Measurements from ENCODE around the gene MIPEP. TPM values are rescaled to one million over a fixed set of nuclear protein-coding genes. Genes with fewer than 3 reads are reported as not detected.

MIPEP gene
- total RNA-seq, 3 donors from 2014 or later = 17.3 to 27.0 (median 24.6) TPM

GRCh38 chr13:23808803-23809202 lies 80.4 kb downstream of the MIPEP start:
- no peak for TF ChIP-seq CTCF (IDR thresholded peaks at IDR 0.05)
- no peak for ATAC-seq

GRCh38 chr13:23806874-23807526 lies 82.2 kb downstream of the MIPEP start:
- DNase-seq (no peak), ATAC-seq (no peak)
- Histone ChIP-seq H3K9me3 (no peaks in the 10 kb centered on the region), H3K4me1 (ENCODE audit: low read depth) (no peaks in the 10 kb centered on the region), H3K4me3 (no peak overlapping the region), H3K36me3 (ENCODE audit: low read depth) (no peaks in the 10 kb centered on the region)
- TF ChIP-seq CTCF (IDR thresholded peaks at IDR 0.05) = no peak
- intact Hi-C loops (cut with DNase I, micrococcal nuclease) = no loop called here

More at GRCh38 chr13:23808803-23809202, 80.4 kb downstream of the MIPEP start:
- no peaks in the 10 kb centered on the region for H3K9me3 ChIP-seq
- no peaks in the 10 kb centered on the region for H3K4me1 ChIP-seq (ENCODE audit: low read depth)
- no peak for DNase-seq
- H3K4me3 ChIP-seq = no peak overlapping the region
- no peaks in the 10 kb centered on the region for H3K36me3 ChIP-seq (ENCODE audit: low read depth)
- intact Hi-C loops (cut with DNase I, micrococcal nuclease) = no loop called here

GRCh38 chr13:23805821-23806220 lies 83.4 kb downstream of the MIPEP start:
- ATAC-seq = no peak
- intact Hi-C loops (cut with DNase I, micrococcal nuclease) = no loop called here
- no peak for TF ChIP-seq CTCF (IDR thresholded peaks at IDR 0.05)
- H3K4me3 ChIP-seq = no peak overlapping the region
- no peaks in the 10 kb centered on the region for H3K9me3 ChIP-seq
- H3K36me3 ChIP-seq (ENCODE audit: low read depth) = no peaks in the 10 kb centered on the region
- no peaks in the 10 kb centered on the region for H3K4me1 ChIP-seq (ENCODE audit: low read depth)
- DNase-seq = no peak

- H3K9me3 ChIP-seq = no peaks in the 10 kb centered on the region
- intact Hi-C loops (cut with DNase I, micrococcal nuclease) = no loop called here
- no peaks in the 10 kb centered on the region for H3K4me1 ChIP-seq (ENCODE audit: low read depth)
- no peak for ATAC-seq
- H3K4me3 ChIP-seq = no peak overlapping the region
- no peak for DNase-seq
- no peaks in the 10 kb centered on the region for H3K36me3 ChIP-seq (ENCODE audit: low read depth)
- no peak for TF ChIP-seq CTCF (IDR thresholded peaks at IDR 0.05)
Measured at GRCh38 chr13:23805122-23805521, 84.1 kb downstream of the MIPEP start.

- Histone ChIP-seq H3K4me1 (ENCODE audit: low read depth) (no peaks in the 10 kb centered on the region), H3K4me3 (no peak overlapping the region), H3K9me3 (no peaks in the 10 kb centered on the region), H3K36me3 (ENCODE audit: low read depth) (no peaks in the 10 kb centered on the region)
- DNase-seq = no peak
- ATAC-seq = no peak
- intact Hi-C loops (cut with DNase I, micrococcal nuclease) = no loop called here
- TF ChIP-seq CTCF (IDR thresholded peaks at IDR 0.05) = no peak
Measured at GRCh38 chr13:23804166-23804565, 85.0 kb downstream of the MIPEP start.

- ATAC-seq (no peak), DNase-seq (no peak)
- no peaks in the 10 kb centered on the region for H3K4me1 ChIP-seq (ENCODE audit: low read depth)
- H3K4me3 ChIP-seq = no peak overlapping the region
- intact Hi-C loops (cut with DNase I, micrococcal nuclease) = no loop called here
- H3K9me3 ChIP-seq = no peaks in the 10 kb centered on the region
- TF ChIP-seq CTCF (IDR thresholded peaks at IDR 0.05) = no peak
- H3K36me3 ChIP-seq (ENCODE audit: low read depth) = no peaks in the 10 kb centered on the region
Measured at GRCh38 chr13:23801141-23801540, 88.1 kb downstream of the MIPEP start.
